ENCODE results near the gene TMEM60.
A peak's percentile ranks its signal among the peaks of the same experiment; 100 is the strongest.

TMEM60 gene

DNA sequence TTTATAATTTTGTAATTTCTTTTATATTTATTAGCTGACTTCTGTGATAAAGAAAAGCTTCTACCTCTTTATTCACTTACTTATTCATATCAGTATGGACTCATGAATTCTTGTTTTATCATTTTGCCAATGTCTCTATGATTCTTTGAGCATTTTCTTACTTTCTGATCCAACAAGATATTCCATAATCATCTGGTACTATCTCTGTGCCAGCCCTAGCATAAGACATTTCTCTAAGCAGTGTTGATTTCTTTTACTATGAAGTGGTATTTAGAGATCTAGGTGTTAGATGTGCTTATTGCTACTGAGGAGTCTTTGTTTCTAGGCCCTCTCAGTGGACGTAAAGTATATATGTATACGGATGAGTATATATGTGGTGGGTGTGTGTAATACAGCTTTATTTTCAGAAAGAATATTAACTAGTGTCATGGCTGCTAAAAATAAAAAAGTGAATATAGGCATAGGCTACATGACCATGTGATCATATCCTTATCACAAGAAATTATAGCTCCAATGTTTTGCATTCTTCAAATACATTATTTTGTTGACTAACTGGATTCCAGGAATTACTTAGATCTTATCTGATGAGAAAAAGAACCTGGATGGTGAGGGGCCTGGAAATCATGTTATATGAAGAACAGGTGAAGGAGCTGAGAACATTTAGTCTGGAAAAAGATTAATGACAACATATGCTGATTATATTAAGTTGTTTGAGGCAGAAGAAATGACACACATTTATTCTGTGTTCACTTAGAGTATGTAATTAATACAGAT is 13.5 kb upstream of the TMEM60 start:
- H3K27ac ChIP-seq: no peak overlapping the region
- TF ChIP-seq, protein P1, sequence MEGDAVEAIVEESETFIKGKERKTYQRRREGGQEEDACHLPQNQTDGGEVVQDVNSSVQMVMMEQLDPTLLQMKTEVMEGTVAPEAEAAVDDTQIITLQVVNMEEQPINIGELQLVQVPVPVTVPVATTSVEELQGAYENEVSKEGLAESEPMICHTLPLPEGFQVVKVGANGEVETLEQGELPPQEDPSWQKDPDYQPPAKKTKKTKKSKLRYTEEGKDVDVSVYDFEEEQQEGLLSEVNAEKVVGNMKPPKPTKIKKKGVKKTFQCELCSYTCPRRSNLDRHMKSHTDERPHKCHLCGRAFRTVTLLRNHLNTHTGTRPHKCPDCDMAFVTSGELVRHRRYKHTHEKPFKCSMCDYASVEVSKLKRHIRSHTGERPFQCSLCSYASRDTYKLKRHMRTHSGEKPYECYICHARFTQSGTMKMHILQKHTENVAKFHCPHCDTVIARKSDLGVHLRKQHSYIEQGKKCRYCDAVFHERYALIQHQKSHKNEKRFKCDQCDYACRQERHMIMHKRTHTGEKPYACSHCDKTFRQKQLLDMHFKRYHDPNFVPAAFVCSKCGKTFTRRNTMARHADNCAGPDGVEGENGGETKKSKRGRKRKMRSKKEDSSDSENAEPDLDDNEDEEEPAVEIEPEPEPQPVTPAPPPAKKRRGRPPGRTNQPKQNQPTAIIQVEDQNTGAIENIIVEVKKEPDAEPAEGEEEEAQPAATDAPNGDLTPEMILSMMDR (conservative IDR thresholded peaks at IDR 0.05): no peak

DNA sequence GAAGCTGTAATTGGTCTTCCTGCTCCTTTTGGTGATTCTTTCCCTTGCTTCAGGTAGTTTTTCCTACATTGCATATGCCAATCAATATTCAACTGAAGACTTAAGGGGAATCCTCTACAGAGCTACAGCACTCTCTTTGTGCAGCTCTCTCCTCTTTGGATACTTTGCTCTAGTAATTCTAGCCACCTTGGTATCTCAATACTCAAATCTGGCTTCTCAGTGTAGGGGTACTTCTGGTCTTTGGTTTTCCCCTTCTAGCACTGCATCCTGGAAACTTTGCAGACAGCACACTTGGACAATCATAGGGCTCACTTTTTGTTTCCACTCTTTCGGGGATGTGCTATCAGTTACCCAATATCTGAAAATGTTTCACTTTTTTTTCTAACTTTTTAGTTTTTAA is 10.3 kb upstream of the TMEM60 start:
- TF ChIP-seq, protein P1 (conservative IDR thresholded peaks at IDR 0.05): no peak
- no peak overlapping the region for H3K27ac ChIP-seq

DNA sequence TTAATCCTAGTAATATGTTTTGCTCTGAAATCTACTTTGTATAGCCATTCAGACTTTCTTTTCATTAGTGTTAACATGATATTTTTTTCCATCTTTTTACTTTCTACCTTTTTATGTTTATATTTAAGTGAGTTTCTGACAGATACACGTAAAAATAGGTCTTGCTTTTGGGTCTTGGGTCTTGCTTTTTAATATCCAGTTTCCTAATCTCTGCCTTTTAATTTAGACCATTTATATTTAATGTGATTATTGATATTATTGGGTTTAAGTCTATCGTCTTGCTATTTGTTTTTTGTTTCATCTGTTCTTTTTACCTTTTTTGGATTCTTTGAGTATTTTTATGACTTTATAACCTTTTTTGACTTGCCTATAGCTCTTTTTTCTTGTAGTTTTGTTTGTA is 8.2 kb upstream of the TMEM60 start:
- TF ChIP-seq, protein P1 (conservative IDR thresholded peaks at IDR 0.05): no peak
- H3K27ac ChIP-seq: no peak overlapping the region

GRCh38 chr7:77802557-77803405 is 4.5 kb upstream of the TMEM60 start:
- TF ChIP-seq, protein P1 (conservative IDR thresholded peaks at IDR 0.05): no peak
- no peak overlapping the region for H3K27ac ChIP-seq

- TF ChIP-seq, protein P1 (conservative IDR thresholded peaks at IDR 0.05): no peak
- H3K27ac ChIP-seq: peak overlapping the region; percentile 91
These were observed 2.5 kb upstream of the TMEM60 start for GRCh38 chr7:77800730-77801129.

DNA sequence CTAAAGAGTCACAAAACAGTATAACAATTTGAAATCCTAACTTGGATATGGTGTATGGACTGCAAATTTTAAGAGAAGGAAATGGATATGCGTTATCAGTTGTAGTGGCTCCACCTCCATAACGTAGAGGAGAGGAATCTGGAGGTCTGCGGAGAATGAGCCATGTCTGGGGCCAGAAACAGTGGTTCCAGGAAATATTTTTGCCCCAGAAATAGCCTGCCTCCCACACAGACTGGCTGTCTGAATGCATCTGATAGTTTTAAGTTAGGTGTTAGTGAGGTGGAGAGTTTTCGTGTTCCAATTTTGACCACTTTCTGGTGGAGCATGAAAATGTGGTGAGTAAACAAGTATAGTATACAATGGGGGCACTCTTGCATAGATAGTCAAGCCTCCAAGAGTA is 1.9 kb upstream of the TMEM60 start:
- TF ChIP-seq, protein P1 (conservative IDR thresholded peaks at IDR 0.05): no peak
- H3K27ac ChIP-seq: peak overlapping the region; percentile 91
